CD4-positive, alpha-beta T cell treated with Interleukin-12 subunit alpha and Interleukin-12 subunit beta, for 1 hour (primary cell): ENCODE results near the gene VEGFD.
"Not testable (repeated sequence)": the region's sequence is repeated elsewhere in the genome, so short reads cannot be mapped to it uniquely, and the experiment has no call there.

Source experiments
- DNase-seq: peaks from one replicate; pipeline ENCODE4 v3.0.0-alpha.2; 2020

VEGFD gene

GRCh38 chrX:15358533-15358932 is 25.7 kb downstream of the VEGFD start:
- DNase-seq: no peak

GRCh38 chrX:15356444-15356843 is 27.8 kb downstream of the VEGFD start:
- DNase-seq: no peak

- no peak for DNase-seq
These were observed 33.8 kb downstream of the VEGFD start for GRCh38 chrX:15350329-15350996.

GRCh38 chrX:15349046-15349445 is 35.2 kb downstream of the VEGFD start:
- peak; percentile 38 for DNase-seq

- DNase-seq: no peak
These were observed 38.2 kb downstream of the VEGFD start for GRCh38 chrX:15345976-15346375.

GRCh38 chrX:15344106-15344505 is 40.1 kb downstream of the VEGFD start:
- no peak for DNase-seq

GRCh38 chrX:15343075-15343476 is 41.1 kb downstream of the VEGFD start:
- DNase-seq: no peak

- DNase-seq: no peak
These were observed 43.3 kb downstream of the VEGFD start for GRCh38 chrX:15340867-15341266.

- peak; percentile 65 for DNase-seq
These were observed 48.2 kb downstream of the VEGFD start for GRCh38 chrX:15336023-15336413.

- DNase-seq: peak; percentile 93
These were observed 48.8 kb downstream of the VEGFD start, which contains the start of gene PIGA for GRCh38 chrX:15335135-15336022. TSS of gene PIGA (minus strand) at chrX:15335523. CDS start at chrX:15331930, 3,593 bp downstream.

GRCh38 chrX:15334561-15334960 is 49.7 kb downstream of the VEGFD start:
- peak; percentile 41 for DNase-seq

GRCh38 chrX:15328821-15329220 is 55.4 kb downstream of the VEGFD start:
- no peak for DNase-seq

- no peak for DNase-seq
These were observed 56.1 kb downstream of the VEGFD start for GRCh38 chrX:15328131-15328530.

GRCh38 chrX:15322472-15322871 is 61.7 kb downstream of the VEGFD start:
- DNase-seq: no peak

- DNase-seq: no peak
These were observed 62.1 kb downstream of the VEGFD start for GRCh38 chrX:15322072-15322471.

GRCh38 chrX:15321447-15321846 is 62.8 kb downstream of the VEGFD start:
- no peak for DNase-seq

GRCh38 chrX:15320297-15320696 is 63.9 kb downstream of the VEGFD start:
- DNase-seq: no peak

GRCh38 chrX:15319075-15319474 is 65.1 kb downstream of the VEGFD start:
- DNase-seq: no peak

- DNase-seq: no peak
These were observed 68.7 kb downstream of the VEGFD start, which contains the start of gene ASB11 for GRCh38 chrX:15315509-15315908. TSS of gene ASB11 (minus strand) at chrX:15315640. CDS start at chrX:15315605, 35 bp downstream.

GRCh38 chrX:15314472-15314871 is 69.7 kb downstream of the VEGFD start:
- DNase-seq: no peak

- no peak for DNase-seq
These were observed 73.1 kb downstream of the VEGFD start for GRCh38 chrX:15311119-15311518.

- DNase-seq: no peak
These were observed 74.1 kb downstream of the VEGFD start for GRCh38 chrX:15310117-15310516.

GRCh38 chrX:15305899-15306298 is 78.3 kb downstream of the VEGFD start:
- not testable (repeated sequence) for DNase-seq

GRCh38 chrX:15301924-15302323 is 82.3 kb downstream of the VEGFD start:
- DNase-seq: no peak
